ENCODE measurements around the gene TMEM266. TPM values are rescaled to one million over a fixed set of nuclear protein-coding genes. Genes with fewer than 3 reads are reported as not detected.
A peak's percentile ranks its signal among the peaks of the same experiment; 100 is the strongest.

Gene TMEM266
- total RNA-seq, 1 donor from 2014 or later = not detected

DNA sequence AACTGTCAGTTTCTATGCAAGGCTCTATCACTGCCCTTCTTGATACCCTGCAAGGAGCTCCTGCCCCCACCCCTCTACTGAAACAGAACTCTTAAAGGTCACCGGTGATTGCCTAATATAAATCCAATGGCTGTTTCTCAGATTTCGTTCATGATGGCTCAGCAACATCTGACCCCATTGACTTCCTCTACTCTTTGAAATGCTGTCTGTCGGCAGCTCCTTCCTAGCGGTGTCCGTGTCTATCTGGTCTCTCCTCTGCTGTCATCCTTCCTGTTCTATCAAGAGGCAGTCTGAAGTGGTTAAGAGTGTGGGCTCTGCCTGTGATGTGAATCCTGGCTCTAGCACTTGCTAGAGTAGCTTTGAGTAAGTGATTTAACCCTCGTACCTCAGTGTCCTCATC lies 5.5 kb downstream of the TMEM266 start:
- Histone ChIP-seq H3K27me3 (ENCODE audit: control insufficient read depth in 3 of 3, insufficient read depth in 3 of 3, low read length in 3 of 3) (peaks cover 0 to 9% (median 2%) of the 10 kb centered on the region in 3 donors), H3K36me3 (ENCODE audit: control insufficient read depth in 3 of 3, insufficient read depth in 3 of 3, low read length in 3 of 3) (no peaks in the 10 kb centered on the region), H3K9ac (ENCODE audit: low read depth in 1 of 3, low read length in 3 of 3) (peak overlapping the region; percentile 43 to 70 (median 63)), H3K27ac (ENCODE audit: low read depth, low read length) (peak overlapping the region; percentile 69), H3K9me3 (ENCODE audit: control insufficient read depth in 3 of 3, low read length in 3 of 3) (no peaks in the 10 kb centered on the region), H3K4me1 (ENCODE audit: control insufficient read depth in 3 of 3, insufficient read depth in 3 of 3, low read length in 3 of 3) (peaks cover 18 to 46% (median 23%) of the 10 kb centered on the region in 3 donors), H3K4me3 (ENCODE audit: low read length in 3 of 3) (peak overlapping the region; percentile 62 to 66 (median 64))

DNA sequence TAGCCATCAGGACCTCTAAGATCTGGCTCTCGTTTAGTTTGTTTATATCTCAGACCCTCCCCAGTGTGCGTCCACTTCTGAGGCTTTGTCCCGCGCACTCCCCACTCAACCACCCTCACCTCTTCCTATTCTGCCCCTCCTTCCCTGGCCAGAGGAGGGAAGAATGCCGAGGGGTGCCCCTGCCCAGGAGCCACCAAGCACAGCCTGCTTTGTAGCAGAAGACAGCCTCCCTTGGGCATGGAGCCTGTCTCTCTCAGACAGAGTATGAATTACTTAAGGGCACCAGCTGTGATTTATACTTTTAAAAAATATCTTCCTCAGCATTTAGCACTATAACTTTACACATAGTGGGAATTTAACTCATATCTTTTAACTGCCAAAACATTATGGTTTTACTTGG lies 6.0 kb downstream of the TMEM266 start:
- H3K4me3 ChIP-seq (ENCODE audit: low read length in 3 of 3) = peak overlapping the region; percentile 24 to 64 (median 62)
- H3K4me1 ChIP-seq (ENCODE audit: control insufficient read depth in 3 of 3, insufficient read depth in 3 of 3, low read length in 3 of 3) = peaks cover 13 to 40% (median 17%) of the 10 kb centered on the region in 3 donors
- no peaks in the 10 kb centered on the region for H3K36me3 ChIP-seq (ENCODE audit: control insufficient read depth in 3 of 3, insufficient read depth in 3 of 3, low read length in 3 of 3)
- peak overlapping the region; percentile 36 to 70 (median 63) for H3K9ac ChIP-seq (ENCODE audit: low read depth in 1 of 3, low read length in 3 of 3)
- H3K9me3 ChIP-seq (ENCODE audit: control insufficient read depth in 3 of 3, low read length in 3 of 3) = no peaks in the 10 kb centered on the region
- peak overlapping the region; percentile 69 for H3K27ac ChIP-seq (ENCODE audit: low read depth, low read length)
- peaks cover 0 to 9% (median 2%) of the 10 kb centered on the region in 3 donors for H3K27me3 ChIP-seq (ENCODE audit: control insufficient read depth in 3 of 3, insufficient read depth in 3 of 3, low read length in 3 of 3)

DNA sequence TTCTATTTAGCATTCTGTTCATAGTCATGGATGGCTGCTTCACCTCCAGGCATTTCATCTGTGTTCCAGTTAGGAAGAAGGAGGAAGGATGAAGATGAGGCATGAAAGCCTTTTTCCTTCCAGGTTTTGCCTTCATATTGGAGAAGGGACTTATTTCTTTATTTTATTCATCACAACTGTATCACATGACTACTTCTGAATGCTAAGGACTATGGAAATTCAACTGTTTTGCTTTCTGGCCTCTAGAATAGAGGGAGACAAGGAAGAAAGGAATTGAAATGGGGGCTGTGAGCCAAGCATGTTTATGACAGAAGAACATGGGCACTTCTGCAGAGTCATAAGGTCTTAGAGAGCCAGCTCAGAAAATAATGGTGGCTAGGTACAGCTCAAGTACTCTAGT lies 10.4 kb downstream of the TMEM266 start:
- Histone ChIP-seq H3K27ac (ENCODE audit: low read depth, low read length) (no peak overlapping the region), H3K4me1 (ENCODE audit: control insufficient read depth in 3 of 3, insufficient read depth in 3 of 3, low read length in 3 of 3) (peaks cover 5 to 11% (median 6%) of the 10 kb centered on the region in 3 donors), H3K27me3 (ENCODE audit: control insufficient read depth in 3 of 3, insufficient read depth in 3 of 3, low read length in 3 of 3) (peaks cover 0 to 4% (median 2%) of the 10 kb centered on the region in 3 donors), H3K36me3 (ENCODE audit: control insufficient read depth in 3 of 3, insufficient read depth in 3 of 3, low read length in 3 of 3) (no peaks in the 10 kb centered on the region), H3K4me3 (ENCODE audit: low read length in 3 of 3) (no peak overlapping the region), H3K9ac (ENCODE audit: low read depth in 1 of 3, low read length in 3 of 3) (no peak overlapping the region), H3K9me3 (ENCODE audit: control insufficient read depth in 3 of 3, low read length in 3 of 3) (no peaks in the 10 kb centered on the region)

DNA sequence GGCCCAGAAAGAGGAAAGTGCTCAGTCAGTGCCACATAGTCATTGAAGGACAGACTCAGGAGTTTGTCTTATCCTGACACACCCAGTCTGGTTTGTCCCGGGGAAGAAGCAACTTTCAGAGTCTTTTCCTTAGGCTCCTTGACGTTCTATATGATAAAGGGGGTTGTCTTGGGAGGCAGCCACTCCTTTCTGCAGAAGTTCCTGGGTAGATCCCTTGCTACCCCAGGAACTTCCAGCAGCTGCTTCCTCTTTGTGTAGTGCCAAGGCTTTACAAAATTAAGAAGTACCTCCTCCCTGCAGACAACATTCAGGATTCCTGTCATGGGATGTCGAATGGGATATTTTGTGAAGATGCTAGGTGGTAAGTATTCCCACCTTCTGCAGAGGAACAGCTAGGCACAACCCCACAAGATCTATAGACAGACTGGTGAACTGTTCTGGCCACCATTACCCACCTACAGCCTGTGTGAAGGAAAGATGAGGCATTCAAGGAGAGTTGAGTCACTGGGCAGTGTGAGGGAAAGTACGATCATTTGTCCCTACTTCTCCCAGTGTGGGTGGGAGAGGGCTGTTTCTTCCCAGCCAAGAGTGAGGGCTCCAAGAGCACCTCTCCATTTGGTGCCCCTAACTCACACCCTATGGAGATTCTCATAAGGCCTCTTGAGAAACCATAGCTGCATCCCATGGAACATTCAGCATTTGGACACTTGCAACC lies 11.3 kb downstream of the TMEM266 start:
- Histone ChIP-seq H3K9me3 (ENCODE audit: control insufficient read depth in 3 of 3, low read length in 3 of 3) (no peaks in the 10 kb centered on the region), H3K27ac (ENCODE audit: low read depth, low read length) (no peak overlapping the region), H3K27me3 (ENCODE audit: control insufficient read depth in 3 of 3, insufficient read depth in 3 of 3, low read length in 3 of 3) (no peaks in the 10 kb centered on the region), H3K4me3 (ENCODE audit: low read length in 3 of 3) (no peak overlapping the region), H3K9ac (ENCODE audit: low read depth in 1 of 3, low read length in 3 of 3) (no peak overlapping the region), H3K4me1 (ENCODE audit: control insufficient read depth in 3 of 3, insufficient read depth in 3 of 3, low read length in 3 of 3) (peaks cover 0 to 5% (median 5%) of the 10 kb centered on the region in 3 donors), H3K36me3 (ENCODE audit: control insufficient read depth in 3 of 3, insufficient read depth in 3 of 3, low read length in 3 of 3) (no peaks in the 10 kb centered on the region)

DNA sequence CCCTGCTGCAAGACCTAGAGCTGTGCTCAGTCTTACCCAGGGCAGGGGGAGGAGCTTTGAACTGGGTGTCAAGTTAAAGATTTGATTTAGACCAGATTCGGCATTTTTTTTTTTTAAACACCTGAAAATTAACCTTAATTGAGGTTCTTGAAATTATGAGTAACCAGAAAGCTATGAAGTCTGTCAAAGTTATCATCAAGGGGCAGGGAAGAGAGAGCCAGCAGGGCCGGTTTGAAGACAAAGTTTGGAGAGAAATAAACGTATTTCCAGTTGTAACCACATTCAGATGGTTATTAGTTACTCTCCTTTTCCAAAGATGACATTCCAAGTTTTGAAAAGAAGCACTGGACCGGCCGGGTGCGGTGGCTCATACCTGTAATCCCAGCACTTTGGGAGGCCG lies 12.0 kb downstream of the TMEM266 start:
- Histone ChIP-seq H3K9me3 (ENCODE audit: control insufficient read depth in 3 of 3, low read length in 3 of 3) (no peaks in the 10 kb centered on the region), H3K27me3 (ENCODE audit: control insufficient read depth in 3 of 3, insufficient read depth in 3 of 3, low read length in 3 of 3) (no peaks in the 10 kb centered on the region), H3K27ac (ENCODE audit: low read depth, low read length) (no peak overlapping the region), H3K4me3 (ENCODE audit: low read length in 3 of 3) (no peak overlapping the region), H3K36me3 (ENCODE audit: control insufficient read depth in 3 of 3, insufficient read depth in 3 of 3, low read length in 3 of 3) (no peaks in the 10 kb centered on the region), H3K9ac (ENCODE audit: low read depth in 1 of 3, low read length in 3 of 3) (no peak overlapping the region), H3K4me1 (ENCODE audit: control insufficient read depth in 3 of 3, insufficient read depth in 3 of 3, low read length in 3 of 3) (peaks cover 0 to 5% (median under 1%) of the 10 kb centered on the region in 3 donors)

DNA sequence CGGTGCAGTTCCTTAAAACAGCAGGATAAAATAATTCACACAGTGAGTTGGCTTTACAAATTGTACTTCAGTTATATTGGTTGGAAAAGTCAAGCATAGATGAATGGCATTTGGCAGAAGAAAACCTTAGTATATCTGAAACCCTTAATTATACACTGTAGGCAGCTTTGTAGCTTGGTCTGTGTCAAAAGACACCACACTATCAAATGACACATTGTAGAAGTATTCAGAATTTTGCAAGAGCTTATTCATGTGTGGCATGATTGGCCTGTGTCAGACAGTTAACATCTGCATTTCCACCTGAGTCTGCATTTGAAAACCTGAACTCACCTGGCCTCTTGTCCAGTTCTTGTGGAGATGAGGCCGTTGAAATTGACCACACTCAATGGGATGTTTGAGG lies 13.8 kb downstream of the TMEM266 start:
- Histone ChIP-seq H3K4me1 (ENCODE audit: control insufficient read depth in 3 of 3, insufficient read depth in 3 of 3, low read length in 3 of 3) (peaks cover under 1 to 9% (median 2%) of the 10 kb centered on the region in 3 donors), H3K36me3 (ENCODE audit: control insufficient read depth in 3 of 3, insufficient read depth in 3 of 3, low read length in 3 of 3) (no peaks in the 10 kb centered on the region), H3K9ac (ENCODE audit: low read depth in 1 of 3, low read length in 3 of 3) (no peak overlapping the region), H3K9me3 (ENCODE audit: control insufficient read depth in 3 of 3, low read length in 3 of 3) (no peaks in the 10 kb centered on the region), H3K27ac (ENCODE audit: low read depth, low read length) (no peak overlapping the region), H3K27me3 (ENCODE audit: control insufficient read depth in 3 of 3, insufficient read depth in 3 of 3, low read length in 3 of 3) (no peaks in the 10 kb centered on the region), H3K4me3 (ENCODE audit: low read length in 3 of 3) (no peak overlapping the region)

DNA sequence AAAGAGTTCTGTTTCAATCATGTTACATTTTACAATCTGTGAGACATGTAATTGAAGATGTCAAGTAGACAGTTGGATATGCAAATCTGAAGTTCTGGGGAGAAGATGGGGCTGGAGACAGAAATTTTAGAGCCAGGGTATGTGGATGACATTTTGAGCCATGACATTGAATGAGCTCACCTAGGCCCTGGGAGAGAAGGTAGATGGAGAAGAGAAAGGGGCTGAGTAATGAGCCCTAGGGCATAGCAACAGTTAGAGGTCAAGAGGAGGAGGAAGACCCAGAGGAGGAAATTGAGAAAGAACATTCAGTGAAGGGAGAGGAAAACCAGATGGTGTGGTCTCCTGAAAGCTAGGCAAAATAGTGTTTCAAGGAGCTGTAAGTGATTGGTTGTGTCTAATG lies 15.3 kb downstream of the TMEM266 start:
- H3K27ac ChIP-seq (ENCODE audit: low read depth, low read length) = no peak overlapping the region
- H3K36me3 ChIP-seq (ENCODE audit: control insufficient read depth in 3 of 3, insufficient read depth in 3 of 3, low read length in 3 of 3) = no peaks in the 10 kb centered on the region
- H3K27me3 ChIP-seq (ENCODE audit: control insufficient read depth in 3 of 3, insufficient read depth in 3 of 3, low read length in 3 of 3) = no peaks in the 10 kb centered on the region
- H3K9me3 ChIP-seq (ENCODE audit: control insufficient read depth in 3 of 3, low read length in 3 of 3) = no peaks in the 10 kb centered on the region
- no peak overlapping the region for H3K9ac ChIP-seq (ENCODE audit: low read depth in 1 of 3, low read length in 3 of 3)
- no peak overlapping the region for H3K4me3 ChIP-seq (ENCODE audit: low read length in 3 of 3)
- H3K4me1 ChIP-seq (ENCODE audit: control insufficient read depth in 3 of 3, insufficient read depth in 3 of 3, low read length in 3 of 3) = peaks cover 2 to 12% (median 4%) of the 10 kb centered on the region in 3 donors

DNA sequence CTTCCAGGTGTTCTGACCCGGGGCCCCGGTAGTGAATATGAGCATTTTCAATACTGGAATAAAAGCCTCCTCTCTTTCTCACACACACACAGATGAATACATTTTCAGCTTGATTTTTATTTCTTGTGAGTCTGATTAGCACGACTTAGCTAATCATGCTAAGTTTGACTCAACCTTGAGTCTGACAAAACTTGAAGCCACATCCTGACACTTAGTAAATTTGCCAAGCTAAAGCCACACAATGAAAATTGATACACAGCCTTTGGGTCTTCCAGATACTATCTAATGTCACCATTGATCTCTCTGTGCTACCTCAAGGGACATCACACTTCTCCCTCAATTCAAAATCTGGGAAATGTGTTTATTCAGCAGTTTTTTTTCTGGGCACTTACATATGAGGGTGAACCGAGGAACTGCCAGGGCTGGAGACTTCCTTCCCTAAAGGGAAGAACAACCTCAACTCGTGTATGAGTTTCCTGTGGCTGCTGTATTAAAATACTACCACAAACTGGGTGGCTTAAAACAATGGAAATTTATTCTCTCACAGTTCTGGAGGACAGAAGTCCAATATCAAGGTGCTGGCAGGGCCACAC lies 18.6 kb downstream of the TMEM266 start:
- Histone ChIP-seq H3K4me1 (ENCODE audit: control insufficient read depth in 3 of 3, insufficient read depth in 3 of 3, low read length in 3 of 3) (peaks cover 2 to 12% (median 4%) of the 10 kb centered on the region in 3 donors), H3K27ac (ENCODE audit: low read depth, low read length) (no peak overlapping the region), H3K4me3 (ENCODE audit: low read length in 3 of 3) (no peak overlapping the region), H3K27me3 (ENCODE audit: control insufficient read depth in 3 of 3, insufficient read depth in 3 of 3, low read length in 3 of 3) (no peaks in the 10 kb centered on the region), H3K36me3 (ENCODE audit: control insufficient read depth in 3 of 3, insufficient read depth in 3 of 3, low read length in 3 of 3) (no peaks in the 10 kb centered on the region), H3K9ac (ENCODE audit: low read depth in 1 of 3, low read length in 3 of 3) (no peak overlapping the region), H3K9me3 (ENCODE audit: control insufficient read depth in 3 of 3, low read length in 3 of 3) (no peaks in the 10 kb centered on the region)

DNA sequence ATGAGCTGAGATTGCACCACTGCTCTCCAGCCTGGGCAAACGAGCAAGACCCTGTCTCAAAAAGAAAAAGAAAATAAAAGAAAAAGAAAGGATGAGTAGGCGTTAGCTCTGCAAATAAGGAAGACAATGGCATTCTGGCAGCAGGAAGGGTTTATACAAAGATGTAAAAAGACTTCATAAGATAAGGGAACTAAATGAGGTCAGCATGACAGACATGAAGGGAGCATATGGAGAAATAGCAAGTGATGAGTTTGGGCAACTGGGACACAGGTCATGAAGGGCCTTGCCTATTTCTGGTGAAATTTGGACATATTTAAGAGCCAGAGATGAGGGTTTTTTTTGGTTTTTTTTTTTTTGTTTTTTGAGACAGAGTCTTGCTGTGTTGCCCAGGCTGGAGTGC lies 24.5 kb downstream of the TMEM266 start:
- H3K27me3 ChIP-seq (ENCODE audit: control insufficient read depth in 3 of 3, insufficient read depth in 3 of 3, low read length in 3 of 3) = no peaks in the 10 kb centered on the region
- no peak overlapping the region for H3K9ac ChIP-seq (ENCODE audit: low read depth in 1 of 3, low read length in 3 of 3)
- no peaks in the 10 kb centered on the region for H3K36me3 ChIP-seq (ENCODE audit: control insufficient read depth in 3 of 3, insufficient read depth in 3 of 3, low read length in 3 of 3)
- H3K27ac ChIP-seq (ENCODE audit: low read depth, low read length) = no peak overlapping the region
- no peaks in the 10 kb centered on the region for H3K9me3 ChIP-seq (ENCODE audit: control insufficient read depth in 3 of 3, low read length in 3 of 3)
- H3K4me3 ChIP-seq (ENCODE audit: low read length in 3 of 3) = no peak overlapping the region
- H3K4me1 ChIP-seq (ENCODE audit: control insufficient read depth in 3 of 3, insufficient read depth in 3 of 3, low read length in 3 of 3) = no peaks in the 10 kb centered on the region

DNA sequence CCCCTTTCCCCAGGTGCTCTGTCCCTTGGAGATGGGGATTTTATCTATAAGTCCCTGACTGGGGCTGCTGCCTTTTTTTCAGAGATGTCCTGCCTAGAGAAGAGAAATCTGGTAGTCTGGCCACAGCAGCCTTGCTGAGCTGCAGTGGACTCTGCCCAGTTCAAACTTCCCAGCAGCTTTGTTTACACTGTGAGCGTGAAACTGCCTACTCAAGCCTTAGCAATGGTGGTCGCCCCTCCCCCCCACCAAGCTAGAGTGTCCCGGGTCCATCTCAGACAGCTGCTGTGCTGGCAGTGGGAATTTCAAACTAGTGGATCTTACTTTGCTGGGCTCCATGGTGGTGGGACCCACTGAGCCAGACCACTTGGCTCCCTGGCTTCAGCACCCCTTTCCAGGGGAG lies 38.9 kb downstream of the TMEM266 start:
- no peaks in the 10 kb centered on the region for H3K36me3 ChIP-seq (ENCODE audit: control insufficient read depth in 3 of 3, insufficient read depth in 3 of 3, low read length in 3 of 3)
- H3K27ac ChIP-seq (ENCODE audit: low read depth, low read length) = no peak overlapping the region
- H3K9ac ChIP-seq (ENCODE audit: low read depth in 1 of 3, low read length in 3 of 3) = no peak overlapping the region
- no peak overlapping the region for H3K4me3 ChIP-seq (ENCODE audit: low read length in 3 of 3)
- H3K27me3 ChIP-seq (ENCODE audit: control insufficient read depth in 3 of 3, insufficient read depth in 3 of 3, low read length in 3 of 3) = peaks cover 0 to 8% (median 0%) of the 10 kb centered on the region in 3 donors
- peaks cover 4 to 18% (median 6%) of the 10 kb centered on the region in 3 donors for H3K4me1 ChIP-seq (ENCODE audit: control insufficient read depth in 3 of 3, insufficient read depth in 3 of 3, low read length in 3 of 3)
- H3K9me3 ChIP-seq (ENCODE audit: control insufficient read depth in 3 of 3, low read length in 3 of 3) = no peaks in the 10 kb centered on the region

Data from skeletal muscle tissue (tissue), 4 donors.